ENCODE data around the gene BCL2L15.

GRCh38 chr1:113855630-113856400 lies 31.6 kb downstream of the BCL2L15 start:
- TF ChIP-seq CTCF (IDR thresholded peaks at IDR 0.05) (no peak), POLR2AphosphoS5 (IDR thresholded peaks at IDR 0.05) (no peak)

All from upper lobe of left lung (tissue), 4 donors.